ENCODE measurements around the gene ZNF670.

Gene ZNF670

GRCh38 chr1:247103859-247104591 lies 25.4 kb upstream of the ZNF670 start, which contains the start of gene ZNF669:
ZNF669 (minus strand) TSS chr1:247104356; CDS start chr1:247104199, 157 bp downstream.
- peak; percentile 83 for DNase-seq

- DNase-seq: no peak
Measured at GRCh38 chr1:247102381-247102780, 23.8 kb upstream of the ZNF670 start.

- DNase-seq: no peak
Measured at GRCh38 chr1:247100676-247101279, 22.2 kb upstream of the ZNF670 start.

GRCh38 chr1:247096958-247097357 lies 18.3 kb upstream of the ZNF670 start:
- no peak for DNase-seq

- DNase-seq: no peak
Measured at GRCh38 chr1:247096544-247096943, 17.9 kb upstream of the ZNF670 start.

GRCh38 chr1:247096112-247096511 lies 17.5 kb upstream of the ZNF670 start:
- no peak for DNase-seq

- no peak for DNase-seq
Measured at GRCh38 chr1:247090455-247090854, 11.8 kb upstream of the ZNF670 start.

GRCh38 chr1:247089616-247090375 lies 11.2 kb upstream of the ZNF670 start:
- DNase-seq: no peak

- no peak for DNase-seq
Measured at GRCh38 chr1:247088967-247089366, 10.4 kb upstream of the ZNF670 start.

GRCh38 chr1:247087256-247087655 lies 8.6 kb upstream of the ZNF670 start:
- no peak for DNase-seq

- no peak for DNase-seq
Measured at GRCh38 chr1:247085310-247085709, 6.7 kb upstream of the ZNF670 start.

GRCh38 chr1:247084771-247085170 lies 6.2 kb upstream of the ZNF670 start:
- no peak for DNase-seq

- no peak for DNase-seq
Measured at GRCh38 chr1:247079141-247079874, 697 bp upstream of the ZNF670 start.

- no peak for DNase-seq
Measured at GRCh38 chr1:247077876-247078257, 744 bp downstream of the ZNF670 start.

- DNase-seq: no peak
Measured at GRCh38 chr1:247077213-247077612, 1.4 kb downstream of the ZNF670 start.

- DNase-seq: no peak
Measured at GRCh38 chr1:247070645-247071044, 8.0 kb downstream of the ZNF670 start.

GRCh38 chr1:247064304-247064703 lies 14.3 kb downstream of the ZNF670 start:
- DNase-seq: no peak

GRCh38 chr1:247060771-247061170 lies 17.8 kb downstream of the ZNF670 start:
- no peak for DNase-seq

- no peak for DNase-seq
Measured at GRCh38 chr1:247056071-247056470, 22.5 kb downstream of the ZNF670 start.

- no peak for DNase-seq
Measured at GRCh38 chr1:247054992-247055415, 23.6 kb downstream of the ZNF670 start.

GRCh38 chr1:247047702-247048101 lies 30.9 kb downstream of the ZNF670 start:
- DNase-seq: no peak

- DNase-seq: no peak
Measured at GRCh38 chr1:247047260-247047659, 31.4 kb downstream of the ZNF670 start.

- DNase-seq: no peak
Measured at GRCh38 chr1:247043406-247043805, 35.2 kb downstream of the ZNF670 start.

Measured in activated CD4-positive, alpha-beta T cell treated with anti-CD3 and anti-CD28 coated beads for 1 hour (primary cell).